Mucosa of stomach (tissue), 1 donor: Measurements from ENCODE around the gene PDK3.

Experiments used
- H3K27me3 ChIP-seq: one replicate; pipeline ENCODE4 v1.7.0; 2013; ENCODE audit warnings: mild to moderate bottlenecking, low read length; ENCODE audit not compliant: control insufficient read depth, insufficient read depth
- H3K36me3 ChIP-seq: one replicate; pipeline ENCODE4 v1.7.0; 2013; ENCODE audit warnings: low read length; ENCODE audit not compliant: control insufficient read depth, insufficient read depth
- H3K4me1 ChIP-seq: one replicate; pipeline ENCODE4 v1.7.0; 2013; ENCODE audit warnings: mild to moderate bottlenecking, low read length; ENCODE audit not compliant: control insufficient read depth, insufficient read depth
- H3K4me3 ChIP-seq: one replicate; pipeline ENCODE4 v1.7.0; 2013; ENCODE audit warnings: low read length
- H3K9ac ChIP-seq: one replicate; pipeline ENCODE4 v1.7.0; 2013; ENCODE audit warnings: mild to moderate bottlenecking, low read length, moderate library complexity
- H3K9me3 ChIP-seq: one replicate; pipeline ENCODE4 v1.7.0; 2013; ENCODE audit warnings: mild to moderate bottlenecking, low read length, moderate library complexity; ENCODE audit not compliant: control insufficient read depth
- donor health status: Pancreatic carcinoma.

The PDK3 gene

DNA sequence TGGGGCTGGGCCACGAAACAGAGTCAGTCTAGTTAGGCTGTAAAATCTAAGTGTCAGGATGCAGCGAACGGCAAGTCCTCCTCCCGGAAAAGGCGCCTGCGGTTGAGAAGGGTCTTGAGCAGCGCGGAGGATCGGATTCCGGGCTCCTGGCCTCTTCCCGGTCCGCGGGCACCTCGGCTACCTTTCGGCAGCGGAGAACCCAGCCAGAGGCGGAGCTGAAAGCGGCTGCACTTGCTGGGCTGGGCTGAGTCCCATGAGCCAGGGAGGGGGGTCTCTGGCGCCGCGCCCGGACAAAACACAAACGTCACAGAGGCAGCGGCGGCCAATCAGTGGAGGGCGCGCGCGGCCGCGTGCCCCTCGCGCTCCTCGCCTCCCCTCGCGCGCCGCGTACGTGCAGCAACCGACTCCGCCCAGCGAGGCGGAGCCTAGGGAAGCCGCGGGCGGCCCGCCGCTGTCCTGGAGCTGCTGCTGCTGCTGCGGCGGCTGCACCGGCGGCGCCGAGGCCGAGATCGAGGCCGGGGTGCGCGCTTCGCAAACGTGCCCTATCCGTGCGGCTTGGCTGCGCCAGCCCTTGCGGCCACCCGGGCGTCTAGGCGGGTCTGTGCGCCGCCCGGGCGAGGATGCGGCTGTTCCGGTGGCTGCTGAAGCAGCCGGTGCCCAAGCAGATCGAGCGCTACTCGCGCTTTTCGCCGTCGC is at the start of gene PDK3:
Gene PDK3 (plus strand): TSS at position 451 of the 696 bp plus-strand sequence. CDS start 170 bp downstream, at position 621.
- H3K9ac ChIP-seq, result peak within 1 kb of the TSS; percentile 76
- no peaks in the 10 kb centered on the region for H3K9me3 ChIP-seq
- peaks cover 3% of the 10 kb centered on the region for H3K4me1 ChIP-seq
- H3K36me3 ChIP-seq, result no peaks in the 10 kb centered on the region
- no peaks in the 10 kb centered on the region for H3K27me3 ChIP-seq
- peak within 1 kb of the TSS; percentile 54 for H3K4me3 ChIP-seq

DNA sequence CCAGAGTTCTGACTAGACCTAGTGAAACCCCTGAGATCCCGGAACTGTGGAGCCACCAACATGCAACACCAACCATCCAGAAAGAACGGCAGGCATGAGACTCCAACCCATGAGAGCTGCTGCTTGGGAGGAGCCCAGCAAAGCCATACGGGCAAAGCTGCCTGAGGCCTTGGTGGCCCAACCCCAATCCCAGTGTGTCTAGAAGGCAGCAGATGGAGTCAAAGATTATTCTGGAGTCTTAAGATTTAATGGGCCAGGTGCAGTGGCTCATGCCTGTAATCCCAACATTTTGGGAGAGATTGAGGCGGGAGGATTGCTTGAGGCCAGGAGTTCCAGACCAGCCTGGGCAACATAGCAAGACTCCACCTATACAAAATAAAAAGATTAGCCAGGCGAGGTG is 49.2 kb upstream of the PDK3 start:
- H3K27me3 ChIP-seq, result no peaks in the 10 kb centered on the region
- H3K4me1 ChIP-seq, result no peaks in the 10 kb centered on the region
- no peaks in the 10 kb centered on the region for H3K9me3 ChIP-seq
- no peaks in the 10 kb centered on the region for H3K36me3 ChIP-seq
- no peak overlapping the region for H3K9ac ChIP-seq
- no peak overlapping the region for H3K4me3 ChIP-seq

DNA sequence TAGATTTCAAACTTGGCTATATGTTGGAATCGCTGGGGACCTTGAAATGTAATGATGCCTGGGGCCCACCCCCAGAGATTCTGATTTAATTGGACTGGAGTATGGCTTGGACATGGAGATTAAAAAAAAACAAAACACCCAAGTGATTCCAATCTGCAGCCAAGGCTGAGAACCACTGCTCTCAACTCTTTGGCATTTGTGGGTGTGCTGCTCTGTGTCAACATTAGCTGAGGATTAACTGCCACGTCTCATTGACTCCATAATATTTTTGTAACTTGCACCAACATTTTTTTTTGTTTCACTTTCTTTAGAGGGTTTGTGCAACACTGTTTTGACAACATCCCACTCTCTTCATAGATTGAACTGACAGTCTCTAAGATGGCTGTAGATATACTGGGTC is 41.1 kb upstream of the PDK3 start:
- Histone ChIP-seq H3K4me3 (no peak overlapping the region), H3K9ac (no peak overlapping the region), H3K9me3 (no peaks in the 10 kb centered on the region), H3K27me3 (no peaks in the 10 kb centered on the region), H3K4me1 (no peaks in the 10 kb centered on the region), H3K36me3 (no peaks in the 10 kb centered on the region)

DNA sequence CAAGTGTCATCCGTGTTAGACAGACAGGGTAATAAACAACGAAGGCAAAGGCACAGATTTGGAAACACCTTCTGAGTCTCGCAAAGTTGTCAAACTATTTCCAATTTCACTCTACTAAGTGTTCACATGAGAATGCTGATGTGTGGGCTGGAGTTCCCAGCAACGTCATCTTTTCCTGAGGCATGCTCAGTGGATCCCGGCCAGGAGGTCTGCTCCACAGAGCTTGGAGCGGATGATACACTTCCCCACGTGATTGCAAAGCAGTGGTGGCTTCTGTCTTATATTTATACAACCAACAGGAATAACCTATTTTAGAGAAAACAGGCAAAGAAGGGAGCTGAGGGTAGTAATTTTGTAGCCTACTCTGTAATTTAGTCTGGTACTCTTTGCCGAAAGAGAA is 40.1 kb upstream of the PDK3 start:
- no peak overlapping the region for H3K4me3 ChIP-seq
- no peaks in the 10 kb centered on the region for H3K36me3 ChIP-seq
- no peaks in the 10 kb centered on the region for H3K27me3 ChIP-seq
- H3K4me1 ChIP-seq, result no peaks in the 10 kb centered on the region
- no peaks in the 10 kb centered on the region for H3K9me3 ChIP-seq
- H3K9ac ChIP-seq, result no peak overlapping the region

DNA sequence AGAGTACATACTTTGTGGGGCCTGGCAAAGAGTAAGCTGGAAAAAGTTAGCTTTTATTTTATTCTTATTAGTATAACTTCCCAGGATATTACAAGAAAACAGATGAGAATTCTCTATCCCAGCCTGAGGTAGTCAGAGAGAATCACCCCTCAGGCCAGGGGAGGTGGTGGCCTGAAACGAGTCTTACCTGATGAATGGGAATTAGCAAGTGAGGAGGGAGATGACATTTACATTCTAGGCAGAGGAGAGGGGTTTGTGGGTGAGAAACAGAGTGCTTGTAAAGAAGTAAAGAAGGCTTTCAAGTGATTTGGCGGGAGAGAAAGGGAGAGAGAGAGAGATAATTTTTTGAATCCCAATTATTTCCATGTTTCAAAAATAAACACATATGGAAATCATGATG is 39.3 kb upstream of the PDK3 start:
- Histone ChIP-seq H3K36me3 (no peaks in the 10 kb centered on the region), H3K9ac (no peak overlapping the region), H3K27me3 (no peaks in the 10 kb centered on the region), H3K4me1 (no peaks in the 10 kb centered on the region), H3K4me3 (no peak overlapping the region), H3K9me3 (no peaks in the 10 kb centered on the region)

DNA sequence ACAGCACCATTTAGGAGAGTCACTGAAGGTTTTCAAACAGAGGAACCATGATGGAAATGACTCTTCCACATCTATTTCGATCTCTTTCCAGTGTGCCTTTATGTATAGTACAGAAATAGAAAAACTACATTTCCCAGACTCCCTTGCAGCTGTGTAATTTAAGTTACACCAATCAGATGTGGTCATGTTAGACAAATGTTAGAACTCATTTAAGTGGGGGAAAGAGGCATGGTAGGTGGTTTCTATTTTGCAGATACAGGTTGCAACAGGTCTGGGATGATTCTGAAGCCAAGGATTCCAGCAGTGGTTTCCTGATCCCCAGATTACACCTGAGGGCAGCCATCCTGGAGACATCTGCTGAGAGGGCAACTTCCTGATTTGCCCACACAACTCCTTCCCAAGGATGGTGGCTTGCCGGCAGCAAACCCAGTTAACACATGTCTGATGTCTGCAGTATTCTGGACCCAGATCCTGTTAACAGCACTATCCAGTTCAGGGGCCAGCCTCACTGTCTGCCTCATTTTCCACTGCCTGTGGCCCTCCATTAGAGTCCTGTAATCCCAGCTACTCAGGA is 38.7 kb upstream of the PDK3 start:
- no peak overlapping the region for H3K4me3 ChIP-seq
- H3K4me1 ChIP-seq, result no peaks in the 10 kb centered on the region
- H3K36me3 ChIP-seq, result no peaks in the 10 kb centered on the region
- H3K9me3 ChIP-seq, result no peaks in the 10 kb centered on the region
- no peak overlapping the region for H3K9ac ChIP-seq
- no peaks in the 10 kb centered on the region for H3K27me3 ChIP-seq

DNA sequence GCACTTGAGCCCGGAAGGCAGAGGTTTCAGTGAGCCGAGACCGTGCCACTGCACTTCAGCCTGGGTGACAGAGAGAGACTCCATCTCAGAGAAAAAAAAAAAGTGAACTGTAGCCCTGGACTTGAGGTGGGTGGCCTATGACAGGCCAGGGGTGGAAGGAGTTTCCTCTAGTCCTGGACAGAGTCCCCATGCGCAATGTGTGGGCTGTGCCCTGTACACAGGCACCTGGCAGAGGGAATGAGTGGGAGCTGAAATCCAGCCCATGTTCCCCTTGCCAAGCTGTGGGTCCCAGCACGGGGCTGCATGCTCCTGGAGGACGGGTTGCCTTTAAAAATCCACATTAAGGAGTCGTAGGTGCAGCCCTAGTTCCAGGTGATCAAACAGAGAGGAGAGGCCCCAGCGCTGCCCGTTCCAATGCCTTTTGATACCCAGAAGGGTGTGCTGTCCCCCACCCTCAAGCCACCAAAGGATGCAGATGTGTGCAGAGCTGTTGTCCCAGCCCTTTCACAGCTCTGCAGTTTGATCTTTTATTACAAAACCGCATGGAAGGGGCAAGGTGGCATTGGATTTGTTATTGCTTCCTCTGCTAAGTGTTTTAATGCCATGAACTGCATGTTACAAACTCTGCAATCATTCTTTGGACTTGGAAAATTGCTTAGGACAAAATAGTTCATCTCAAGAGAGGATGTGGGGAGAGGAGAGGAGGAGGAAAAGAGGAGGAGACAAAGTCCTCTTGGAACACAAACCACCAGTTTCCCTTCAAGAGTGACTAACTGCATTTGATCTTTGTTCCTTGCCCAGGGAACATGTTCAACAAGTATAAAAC is 38.0 kb upstream of the PDK3 start:
- Histone ChIP-seq H3K27me3 (no peaks in the 10 kb centered on the region), H3K9me3 (no peaks in the 10 kb centered on the region), H3K36me3 (no peaks in the 10 kb centered on the region), H3K4me1 (no peaks in the 10 kb centered on the region), H3K4me3 (no peak overlapping the region), H3K9ac (no peak overlapping the region)

DNA sequence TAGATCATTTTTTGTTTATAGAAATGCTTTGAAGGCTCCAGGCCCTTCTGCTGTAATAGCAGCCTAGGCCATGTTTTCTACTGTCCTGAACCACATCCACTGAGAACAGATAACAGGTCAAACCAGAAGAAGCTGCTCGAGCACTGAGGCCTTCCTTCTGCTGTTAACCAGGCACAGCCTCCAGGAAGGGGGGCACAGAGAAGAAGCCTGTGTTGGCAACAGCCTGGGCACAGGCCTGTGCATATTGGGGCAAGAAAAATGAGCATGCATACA is 37.4 kb upstream of the PDK3 start:
- H3K4me3 ChIP-seq, result no peak overlapping the region
- H3K4me1 ChIP-seq, result no peaks in the 10 kb centered on the region
- no peaks in the 10 kb centered on the region for H3K36me3 ChIP-seq
- no peaks in the 10 kb centered on the region for H3K9me3 ChIP-seq
- H3K27me3 ChIP-seq, result no peaks in the 10 kb centered on the region
- no peak overlapping the region for H3K9ac ChIP-seq

DNA sequence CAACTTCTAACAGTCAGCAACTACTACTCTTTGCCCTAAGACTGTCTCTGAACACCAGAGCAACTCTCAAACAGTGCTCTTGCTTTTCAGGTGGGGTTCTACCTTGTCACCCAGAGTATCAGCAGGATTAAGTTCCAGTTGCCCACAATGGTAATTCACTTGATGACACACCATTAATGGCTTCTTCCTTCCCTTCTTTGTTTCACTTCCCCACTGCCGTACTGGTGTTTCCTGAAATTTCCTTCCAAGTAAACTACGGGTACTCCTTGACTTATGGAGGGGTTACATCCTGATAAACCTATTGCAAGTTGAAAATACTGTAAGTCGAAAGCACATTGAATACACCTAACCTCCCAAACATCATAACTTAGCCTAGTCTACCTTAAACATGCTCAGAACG is 36.6 kb upstream of the PDK3 start:
- Histone ChIP-seq H3K9ac (no peak overlapping the region), H3K9me3 (no peaks in the 10 kb centered on the region), H3K27me3 (no peaks in the 10 kb centered on the region), H3K4me1 (no peaks in the 10 kb centered on the region), H3K4me3 (no peak overlapping the region), H3K36me3 (no peaks in the 10 kb centered on the region)

DNA sequence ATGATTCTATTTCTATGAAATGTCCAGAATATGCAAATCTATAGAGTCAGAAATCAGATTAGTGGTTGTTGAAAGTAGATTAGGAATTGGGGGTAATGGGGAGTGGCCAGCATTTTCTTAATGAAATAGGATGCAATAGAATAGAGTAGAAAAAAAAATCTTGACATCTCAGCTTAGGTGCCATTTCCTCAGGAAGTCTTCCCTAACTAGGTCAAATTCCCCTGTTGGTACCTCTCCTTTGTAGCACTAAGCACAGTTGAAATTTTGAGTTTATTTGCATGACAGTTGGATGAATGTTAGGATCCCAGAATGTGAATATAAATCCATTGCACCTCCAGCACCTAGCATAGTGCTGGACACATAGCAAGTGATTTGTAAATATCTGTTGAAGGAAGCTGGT is 30.0 kb upstream of the PDK3 start:
- H3K4me3 ChIP-seq, result no peak overlapping the region
- no peaks in the 10 kb centered on the region for H3K36me3 ChIP-seq
- H3K9ac ChIP-seq, result no peak overlapping the region
- no peaks in the 10 kb centered on the region for H3K27me3 ChIP-seq
- H3K9me3 ChIP-seq, result no peaks in the 10 kb centered on the region
- no peaks in the 10 kb centered on the region for H3K4me1 ChIP-seq

DNA sequence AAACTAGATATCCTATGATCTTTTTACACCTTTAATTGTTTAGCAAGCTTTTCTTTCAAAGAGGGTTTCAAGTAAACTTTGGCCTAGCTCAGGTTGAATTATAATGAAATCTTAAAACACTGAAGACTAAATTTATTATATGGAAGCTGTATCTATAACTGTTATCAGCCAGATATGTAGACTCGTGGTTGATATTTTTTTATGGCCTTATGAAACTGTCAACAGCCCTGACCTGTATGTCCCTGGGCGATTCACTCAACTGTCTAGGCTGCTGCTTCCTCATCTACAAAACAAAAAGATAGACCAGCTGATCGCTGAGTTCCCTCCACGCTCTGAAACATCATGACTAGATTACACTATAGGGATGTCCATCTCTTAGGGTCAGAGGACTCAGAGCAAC is 21.2 kb upstream of the PDK3 start:
- no peak overlapping the region for H3K9ac ChIP-seq
- H3K4me3 ChIP-seq, result no peak overlapping the region
- no peaks in the 10 kb centered on the region for H3K9me3 ChIP-seq
- no peaks in the 10 kb centered on the region for H3K27me3 ChIP-seq
- no peaks in the 10 kb centered on the region for H3K4me1 ChIP-seq
- no peaks in the 10 kb centered on the region for H3K36me3 ChIP-seq

DNA sequence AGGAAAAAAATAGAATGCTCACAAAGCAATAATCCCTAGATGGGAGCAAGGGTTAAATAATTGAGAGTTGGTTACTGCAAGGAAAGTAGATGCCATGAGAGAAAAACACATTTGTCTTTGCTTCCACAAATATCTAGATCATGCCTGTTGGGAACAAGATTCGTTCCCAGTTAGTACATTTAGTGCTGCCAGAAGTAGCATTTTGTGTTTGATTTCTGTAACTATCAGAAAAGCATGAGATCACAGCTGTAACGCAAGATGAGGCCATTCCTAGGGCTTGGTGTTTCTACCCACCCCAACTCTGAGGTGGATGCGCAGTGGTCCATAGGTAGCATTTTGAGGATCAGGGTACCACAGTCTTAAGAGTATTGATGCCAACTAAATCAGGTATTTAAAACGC is 20.4 kb upstream of the PDK3 start:
- H3K9me3 ChIP-seq, result no peaks in the 10 kb centered on the region
- no peak overlapping the region for H3K9ac ChIP-seq
- no peak overlapping the region for H3K4me3 ChIP-seq
- H3K27me3 ChIP-seq, result no peaks in the 10 kb centered on the region
- H3K36me3 ChIP-seq, result no peaks in the 10 kb centered on the region
- no peaks in the 10 kb centered on the region for H3K4me1 ChIP-seq
